Neural cell (in vitro differentiated cells): Measurements from ENCODE around the gene SKA3. TPM values are rescaled to one million over a fixed set of nuclear protein-coding genes. Genes with fewer than 3 reads are reported as not detected.
A peak's percentile ranks its signal among the peaks of the same experiment; 100 is the strongest.
"Not testable (repeated sequence)": the region's sequence is repeated elsewhere in the genome, so short reads cannot be mapped to it uniquely, and the experiment has no call there.

ENCODE experiments used
- H2AFZ ChIP-seq: fragments of 200-600, 300-800 bp; sonication (generic), shearing (Covaris generic); 2 replicates; pipeline ENCODE4 v1.6.0; 2014; ENCODE audit warnings: low read depth, mild to moderate bottlenecking, antibody characterized with exemption, low read length, moderate library complexity
- H3F3A ChIP-seq: fragments of 200-600 bp; shearing (Covaris generic); 2 replicates; pipeline ENCODE4 v1.6.1; 2016; ENCODE audit warnings: mild to moderate bottlenecking, moderate library complexity, mixed read lengths, antibody characterized with exemption, low read length; ENCODE audit not compliant: insufficient read depth, poor library complexity, severe bottlenecking
- H3K27ac ChIP-seq: fragments of 200-600, 300-800 bp; sonication (generic), shearing (Covaris generic); 2 replicates; pipeline ENCODE4 v1.5.1; 2014; ENCODE audit warnings: mild to moderate bottlenecking, low read length, moderate library complexity
- H3K27me3 ChIP-seq: fragments of 300-800, 200-600 bp; sonication (generic), shearing (Covaris generic); 2 replicates; pipeline ENCODE4 v1.6.0; 2014; ENCODE audit warnings: mild to moderate bottlenecking, low read depth, low read length, moderate library complexity; ENCODE audit not compliant: insufficient read depth
- H3K36me3 ChIP-seq: fragments of 300-800, 200-600 bp; sonication (generic), shearing (Covaris generic); 2 replicates; pipeline ENCODE4 v1.5.1; 2014; ENCODE audit warnings: mild to moderate bottlenecking, antibody characterized with exemption, low read length, moderate library complexity; ENCODE audit not compliant: insufficient read depth
- H3K4me2 ChIP-seq: fragments of 300-800, 200-600 bp; sonication (generic), shearing (Covaris generic); 2 replicates; pipeline ENCODE4 v1.6.0; 2014; ENCODE audit warnings: mild to moderate bottlenecking, low read length
- H3K4me3 ChIP-seq: fragments of 300-800, 200-600 bp; sonication (generic), shearing (Covaris generic); 2 replicates; pipeline ENCODE4 v1.5.1; 2014; ENCODE audit warnings: mild to moderate bottlenecking, low read length, moderate library complexity
- H3K79me2 ChIP-seq: fragments of 200-600 bp; shearing (Covaris generic); replicated peaks from 2 replicates; pipeline ENCODE4 v1.6.0; 2014; ENCODE audit warnings: mild to moderate bottlenecking, low read length, moderate library complexity; ENCODE audit not compliant: insufficient read depth
- H3K9ac ChIP-seq: fragments of 300-800, 200-600 bp; sonication (generic), shearing (Covaris generic); 2 replicates; pipeline ENCODE4 v1.6.1; 2016; ENCODE audit warnings: mild to moderate bottlenecking, low read length, mixed read lengths
- H3K9me2 ChIP-seq: fragments of 200-600 bp; shearing (Covaris generic); 2 replicates; pipeline ENCODE4 v1.6.1; 2016; ENCODE audit warnings: mild to moderate bottlenecking, low read length, mixed read lengths; ENCODE audit not compliant: insufficient read depth
- H3K9me3 ChIP-seq: fragments of 200-600, 300-800 bp; sonication (generic), shearing (Covaris generic); 2 replicates; pipeline ENCODE4 v1.6.1; 2016; ENCODE audit warnings: mild to moderate bottlenecking, mixed run types, low read length, moderate library complexity, mixed read lengths
- H4K20me1 ChIP-seq: fragments of 200-600 bp; shearing (Covaris generic); 2 replicates; pipeline ENCODE4 v1.6.1; 2016; ENCODE audit warnings: mild to moderate bottlenecking, mixed run types; ENCODE audit not compliant: insufficient read depth
- EP300 ChIP-seq: fragments of 450-650 bp; conservative IDR thresholded peaks from 2 replicates; pipeline ENCODE4 v1.6.1; 2014; ENCODE audit warnings: antibody characterized with exemption, mild to moderate bottlenecking, moderate library complexity; ENCODE audit not compliant: poor library complexity, severe bottlenecking
- EZH2 ChIP-seq: fragments of 200-600, 300-800 bp; shearing (Covaris generic), sonication (generic); IDR thresholded peaks from 2 replicates; pipeline ENCODE4 v1.6.1; 2014; ENCODE audit warnings: antibody characterized with exemption, low read length, borderline replicate concordance, mild to moderate bottlenecking; ENCODE audit not compliant: insufficient read depth, poor library complexity, severe bottlenecking
- MXI1 ChIP-seq: fragments of 450-650 bp; conservative IDR thresholded peaks from 2 replicates; pipeline ENCODE4 v1.6.1; 2014; ENCODE audit warnings: antibody characterized with exemption, mild to moderate bottlenecking; ENCODE audit not compliant: poor library complexity, severe bottlenecking
- POLR2AphosphoS5 ChIP-seq: IDR thresholded peaks from 2 replicates; pipeline ENCODE4 v1.6.1; 2012
- RAD21 ChIP-seq: fragments of 450-650 bp; conservative IDR thresholded peaks from 2 replicates; pipeline ENCODE4 v1.6.1; 2014; ENCODE audit warnings: antibody characterized with exemption, mild to moderate bottlenecking, moderate library complexity
- SMC3 ChIP-seq: fragments of 450-650 bp; conservative IDR thresholded peaks from 2 replicates; pipeline ENCODE4 v1.6.1; 2014; ENCODE audit warnings: antibody characterized with exemption, mild to moderate bottlenecking, moderate library complexity; ENCODE audit not compliant: poor library complexity
- TAF1 ChIP-seq: IDR thresholded peaks from 2 replicates; pipeline ENCODE4 v1.6.1; 2012; ENCODE audit warnings: low read depth
- polyA plus RNA-seq: library from polyadenylated mRNA; depleted of rRNA; stranded (reverse); fragments of >200 nt; gene quantifications from 2 replicates; pipeline ENCODE4 v1.2.3, GENCODE V29; 2014
- TF ChIP-seq, protein P1 (sequence below): fragments of 450-650 bp; IDR thresholded peaks from 2 replicates; pipeline ENCODE4 v1.5.1; 2014; ENCODE audit warnings: antibody characterized with exemption, mild to moderate bottlenecking, moderate library complexity; ENCODE audit not compliant: poor library complexity, severe bottlenecking
- TF ChIP-seq, protein P2 (sequence below): IDR thresholded peaks from 2 replicates; pipeline ENCODE4 v1.6.1; 2012; ENCODE audit warnings: borderline replicate concordance

SKA3 gene
- polyA plus RNA-seq, 1 donor from 2014 or later = 1.3 TPM

DNA sequence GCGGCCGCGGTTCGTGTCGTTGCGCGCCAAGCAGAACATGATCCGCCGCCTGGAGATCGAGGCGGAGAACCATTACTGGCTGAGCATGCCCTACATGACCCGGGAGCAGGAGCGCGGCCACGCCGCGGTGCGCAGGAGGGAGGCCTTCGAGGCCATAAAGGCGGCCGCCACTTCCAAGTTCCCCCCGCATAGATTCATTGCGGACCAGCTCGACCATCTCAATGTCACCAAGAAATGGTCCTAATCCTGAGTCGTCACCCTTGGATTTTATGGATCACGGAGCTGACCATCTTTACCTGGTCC, 581 bp upstream of the SKA3 start:
- H3K4me3 ChIP-seq = peak overlapping the region; percentile 80
- H3K4me2 ChIP-seq = peak overlapping the region; percentile 93
- no peaks in the 10 kb centered on the region for H4K20me1 ChIP-seq
- peak overlapping the region; percentile 54 for H2AFZ ChIP-seq
- H3F3A ChIP-seq = no peaks in the 10 kb centered on the region
- no peaks in the 10 kb centered on the region for H3K27me3 ChIP-seq
- TF ChIP-seq, protein P1, sequence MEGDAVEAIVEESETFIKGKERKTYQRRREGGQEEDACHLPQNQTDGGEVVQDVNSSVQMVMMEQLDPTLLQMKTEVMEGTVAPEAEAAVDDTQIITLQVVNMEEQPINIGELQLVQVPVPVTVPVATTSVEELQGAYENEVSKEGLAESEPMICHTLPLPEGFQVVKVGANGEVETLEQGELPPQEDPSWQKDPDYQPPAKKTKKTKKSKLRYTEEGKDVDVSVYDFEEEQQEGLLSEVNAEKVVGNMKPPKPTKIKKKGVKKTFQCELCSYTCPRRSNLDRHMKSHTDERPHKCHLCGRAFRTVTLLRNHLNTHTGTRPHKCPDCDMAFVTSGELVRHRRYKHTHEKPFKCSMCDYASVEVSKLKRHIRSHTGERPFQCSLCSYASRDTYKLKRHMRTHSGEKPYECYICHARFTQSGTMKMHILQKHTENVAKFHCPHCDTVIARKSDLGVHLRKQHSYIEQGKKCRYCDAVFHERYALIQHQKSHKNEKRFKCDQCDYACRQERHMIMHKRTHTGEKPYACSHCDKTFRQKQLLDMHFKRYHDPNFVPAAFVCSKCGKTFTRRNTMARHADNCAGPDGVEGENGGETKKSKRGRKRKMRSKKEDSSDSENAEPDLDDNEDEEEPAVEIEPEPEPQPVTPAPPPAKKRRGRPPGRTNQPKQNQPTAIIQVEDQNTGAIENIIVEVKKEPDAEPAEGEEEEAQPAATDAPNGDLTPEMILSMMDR = no peak
- TF ChIP-seq SMC3 (no peak), EZH2 (no peak), RAD21 (no peak), TAF1 (no peak), EP300 (no peak), MXI1 (no peak), POLR2AphosphoS5 (no peak)
- TF ChIP-seq, protein P2, sequence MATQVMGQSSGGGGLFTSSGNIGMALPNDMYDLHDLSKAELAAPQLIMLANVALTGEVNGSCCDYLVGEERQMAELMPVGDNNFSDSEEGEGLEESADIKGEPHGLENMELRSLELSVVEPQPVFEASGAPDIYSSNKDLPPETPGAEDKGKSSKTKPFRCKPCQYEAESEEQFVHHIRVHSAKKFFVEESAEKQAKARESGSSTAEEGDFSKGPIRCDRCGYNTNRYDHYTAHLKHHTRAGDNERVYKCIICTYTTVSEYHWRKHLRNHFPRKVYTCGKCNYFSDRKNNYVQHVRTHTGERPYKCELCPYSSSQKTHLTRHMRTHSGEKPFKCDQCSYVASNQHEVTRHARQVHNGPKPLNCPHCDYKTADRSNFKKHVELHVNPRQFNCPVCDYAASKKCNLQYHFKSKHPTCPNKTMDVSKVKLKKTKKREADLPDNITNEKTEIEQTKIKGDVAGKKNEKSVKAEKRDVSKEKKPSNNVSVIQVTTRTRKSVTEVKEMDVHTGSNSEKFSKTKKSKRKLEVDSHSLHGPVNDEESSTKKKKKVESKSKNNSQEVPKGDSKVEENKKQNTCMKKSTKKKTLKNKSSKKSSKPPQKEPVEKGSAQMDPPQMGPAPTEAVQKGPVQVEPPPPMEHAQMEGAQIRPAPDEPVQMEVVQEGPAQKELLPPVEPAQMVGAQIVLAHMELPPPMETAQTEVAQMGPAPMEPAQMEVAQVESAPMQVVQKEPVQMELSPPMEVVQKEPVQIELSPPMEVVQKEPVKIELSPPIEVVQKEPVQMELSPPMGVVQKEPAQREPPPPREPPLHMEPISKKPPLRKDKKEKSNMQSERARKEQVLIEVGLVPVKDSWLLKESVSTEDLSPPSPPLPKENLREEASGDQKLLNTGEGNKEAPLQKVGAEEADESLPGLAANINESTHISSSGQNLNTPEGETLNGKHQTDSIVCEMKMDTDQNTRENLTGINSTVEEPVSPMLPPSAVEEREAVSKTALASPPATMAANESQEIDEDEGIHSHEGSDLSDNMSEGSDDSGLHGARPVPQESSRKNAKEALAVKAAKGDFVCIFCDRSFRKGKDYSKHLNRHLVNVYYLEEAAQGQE = no peak
- H3K9ac ChIP-seq = peak overlapping the region; percentile 89
- no peaks in the 10 kb centered on the region for H3K9me3 ChIP-seq
- no peaks in the 10 kb centered on the region for H3K9me2 ChIP-seq
- H3K36me3 ChIP-seq = no peaks in the 10 kb centered on the region
- H3K79me2 ChIP-seq = peaks cover 12% of the 10 kb centered on the region
- peak overlapping the region; percentile 91 for H3K27ac ChIP-seq

DNA sequence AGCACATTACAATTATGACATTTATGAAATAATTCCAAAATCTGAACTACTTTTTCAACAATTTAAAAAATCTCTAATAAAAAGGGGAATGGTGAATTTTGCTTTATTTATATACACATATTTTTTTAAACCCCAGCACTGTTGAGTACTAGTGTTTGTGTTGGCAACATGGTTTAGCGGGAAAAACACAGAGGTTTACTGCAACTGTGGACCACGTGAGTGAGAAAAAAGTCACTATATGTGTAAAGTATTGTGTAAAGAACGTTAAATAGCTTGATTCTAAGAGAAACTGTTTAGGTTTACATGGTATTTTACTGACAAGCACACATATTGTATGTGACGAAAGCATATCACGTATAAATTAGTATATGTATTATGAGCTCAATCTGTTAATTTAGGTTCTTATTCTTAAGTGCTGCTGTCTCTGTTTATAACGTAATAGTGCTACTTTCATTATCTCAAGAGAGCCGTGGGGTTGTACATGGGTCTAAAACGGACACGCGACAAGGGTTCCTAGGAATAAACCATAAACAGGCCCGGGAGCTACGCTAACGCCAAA, 617 bp downstream of the SKA3 start:
- Histone ChIP-seq H3F3A (no peaks in the 10 kb centered on the region), H3K79me2 (peaks cover 12% of the 10 kb centered on the region), H2AFZ (peak overlapping the region; percentile 66), H3K9me3 (no peaks in the 10 kb centered on the region), H3K27ac (no peak overlapping the region), H3K4me3 (peak overlapping the region; percentile 80), H3K36me3 (no peaks in the 10 kb centered on the region), H3K27me3 (no peaks in the 10 kb centered on the region), H3K9me2 (no peaks in the 10 kb centered on the region), H3K4me2 (peak overlapping the region; percentile 65), H3K9ac (no peak overlapping the region), H4K20me1 (no peaks in the 10 kb centered on the region)
- TF ChIP-seq RAD21 (no peak), TAF1 (no peak), SMC3 (no peak), EZH2 (no peak), MXI1 (no peak), EP300 (no peak), POLR2AphosphoS5 (no peak)
- TF ChIP-seq, protein P1 = no peak
- TF ChIP-seq, protein P2 = no peak

DNA sequence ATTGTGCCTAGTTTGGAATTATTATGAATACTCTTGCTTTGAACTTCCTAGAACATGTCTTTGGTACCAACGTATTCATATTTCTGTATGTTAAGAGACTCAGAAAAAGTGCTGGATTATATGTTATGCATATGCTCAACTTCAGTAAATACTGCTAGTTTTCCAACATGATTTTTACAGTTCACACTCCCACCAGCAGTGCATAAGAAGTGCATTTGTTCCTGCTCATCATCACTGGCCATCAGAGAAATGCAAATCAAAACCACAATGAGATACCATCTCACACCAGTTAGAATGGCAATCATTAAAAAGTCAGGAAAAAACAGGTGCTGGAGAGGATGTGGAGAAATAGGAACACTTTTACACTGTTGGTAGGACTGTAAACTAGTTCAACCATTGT, 2.6 kb downstream of the SKA3 start:
- peaks cover 12% of the 10 kb centered on the region for H3K79me2 ChIP-seq
- not testable (repeated sequence) for H3K27ac ChIP-seq

More for the DNA sequence above, 2.6 kb downstream of the SKA3 start:
- H3K9me3 ChIP-seq, H3K9ac ChIP-seq, H2AFZ ChIP-seq, H3K27me3 ChIP-seq, H4K20me1 ChIP-seq, H3K4me2 ChIP-seq, H3F3A ChIP-seq, H3K4me3 ChIP-seq, H3K9me2 ChIP-seq, H3K36me3 ChIP-seq: not testable (repeated sequence)
